Measurements from ENCODE around the gene TMEM178B. TPM values are rescaled to one million over a fixed set of nuclear protein-coding genes. Genes with fewer than 3 reads are reported as not detected.

Gene TMEM178B
- total RNA-seq, 1 experiment from 2014 or later, result not detected

DNA sequence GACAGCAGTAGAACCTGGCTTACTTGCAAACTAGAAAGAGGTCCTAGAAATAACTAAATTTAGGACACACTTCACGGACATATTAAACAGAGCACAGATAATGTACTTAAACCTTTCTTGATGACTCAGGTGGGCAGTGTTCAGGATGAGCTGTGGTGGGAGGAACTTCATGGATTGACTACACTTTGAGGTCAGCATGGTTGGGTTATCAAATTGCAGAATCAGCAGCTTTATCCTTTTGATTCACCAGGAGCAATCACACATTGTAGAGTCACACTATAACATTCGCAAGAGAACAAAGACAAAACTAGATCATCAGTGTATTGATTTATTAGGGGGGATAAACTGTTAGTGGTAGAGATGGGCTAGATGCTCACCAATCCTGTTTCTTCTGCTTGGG is 438.7 kb downstream of the TMEM178B start:
- no peak for DNase-seq (ENCODE audit: low read depth)

- DNase-seq (ENCODE audit: low read depth), result no peak
Observed at GRCh38 chr7:141513720-141514119, 439.9 kb downstream of the TMEM178B start.

- DNase-seq (ENCODE audit: low read depth), result no peak
Observed at GRCh38 chr7:141515941-141516340, 442.1 kb downstream of the TMEM178B start.

GRCh38 chr7:141519623-141520022 is 445.8 kb downstream of the TMEM178B start:
- no peak for DNase-seq (ENCODE audit: low read depth)

DNA sequence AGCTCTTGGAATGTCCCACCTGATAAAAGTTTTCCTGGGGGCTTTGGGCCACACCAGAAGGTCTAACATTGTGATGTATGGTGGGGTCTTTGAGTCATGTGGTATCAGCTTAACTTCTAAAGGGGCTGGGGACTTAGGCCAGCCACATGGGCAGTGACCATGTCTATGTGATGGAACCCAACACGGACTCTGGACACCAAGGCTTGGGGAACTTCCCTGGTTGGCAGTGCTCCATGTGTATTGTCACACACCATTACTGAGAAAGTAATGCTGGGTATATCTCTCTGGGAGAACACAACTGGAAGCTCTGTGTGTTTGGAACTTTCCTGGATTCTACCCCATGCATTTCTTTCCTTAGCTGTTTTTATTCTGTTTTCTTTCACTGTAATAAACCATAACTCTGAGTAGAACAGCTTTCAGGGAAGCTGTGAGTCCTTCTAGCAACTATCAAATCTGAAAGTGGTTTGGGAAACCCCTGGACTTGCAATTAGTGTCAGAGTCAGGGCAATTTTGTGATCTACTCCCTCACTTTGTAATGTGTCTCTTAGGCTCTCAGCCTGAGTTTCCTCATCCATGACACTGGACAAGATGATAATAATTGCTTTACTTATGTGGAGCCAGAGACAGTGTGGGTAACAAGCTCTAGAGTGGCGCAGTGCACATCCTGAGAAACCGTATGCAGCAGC is 448.9 kb downstream of the TMEM178B start:
- DNase-seq (ENCODE audit: low read depth), result no peak

- no peak for DNase-seq (ENCODE audit: low read depth)
Observed at GRCh38 chr7:141525973-141526514, 452.2 kb downstream of the TMEM178B start.

GRCh38 chr7:141527076-141527475 is 453.2 kb downstream of the TMEM178B start:
- peak; percentile 22 for DNase-seq (ENCODE audit: low read depth)

- no peak for DNase-seq (ENCODE audit: low read depth)
Observed at GRCh38 chr7:141528399-141528798, 454.5 kb downstream of the TMEM178B start.

Small RNA genes lying within 50 kb of the gene (small RNA-seq; reads per million reads assigned to genes)
- not detected for gene AC006362.1
- gene RNU4-74P, result not detected

Other genes with a start within 250 kb of the TMEM178B start
- gene BRAF, start 149.1 kb upstream of the TMEM178B start, total RNA-seq (2014; rRNA removed; shearing (Covaris generic)), result 7.5 and 8.3 TPM in 2 replicates
- 74.5 and 92.9 TPM in 2 replicates for gene MRPS33, start 59.1 kb upstream of the TMEM178B start, total RNA-seq (2014; rRNA removed; shearing (Covaris generic))

Measured in HT1080 (cell line).